GM21619 (cell line): ENCODE measurements around the gene LRRC8E.

Experiments used
- ATAC-seq: cut with Tn5 transposase; IDR thresholded peaks from one replicate; pipeline ENCODE4 v1.9.1; 2021; ENCODE audit not compliant: unreplicated experiment

Gene LRRC8E

GRCh38 chr19:7888145-7888825, at the start of gene LRRC8E:
Gene LRRC8E (plus strand): TSS chr19:7888510. CDS start chr19:7895604, 7,094 bp downstream.
- ATAC-seq: no peak

- ATAC-seq: no peak
These were observed 48.8 kb upstream of the LRRC8E start for GRCh38 chr19:7839476-7839875.

- no peak for ATAC-seq
These were observed 47.7 kb upstream of the LRRC8E start for GRCh38 chr19:7840629-7841028.

GRCh38 chr19:7841751-7842660, 46.3 kb upstream of the LRRC8E start:
- no peak for ATAC-seq

- ATAC-seq: no peak
These were observed 45.5 kb upstream of the LRRC8E start for GRCh38 chr19:7842661-7843294.

- ATAC-seq: no peak
These were observed 44.8 kb upstream of the LRRC8E start for GRCh38 chr19:7843521-7843920.

- ATAC-seq: no peak
These were observed 43.9 kb upstream of the LRRC8E start for GRCh38 chr19:7844405-7844804.

GRCh38 chr19:7844951-7845350, 43.4 kb upstream of the LRRC8E start:
- no peak for ATAC-seq

- ATAC-seq: no peak
These were observed 42.7 kb upstream of the LRRC8E start for GRCh38 chr19:7845390-7846154.

- no peak for ATAC-seq
These were observed 42.1 kb upstream of the LRRC8E start for GRCh38 chr19:7846155-7846646.

GRCh38 chr19:7847664-7848063, 40.6 kb upstream of the LRRC8E start:
- no peak for ATAC-seq

- ATAC-seq: no peak
These were observed 39.4 kb upstream of the LRRC8E start for GRCh38 chr19:7848779-7849457.

- ATAC-seq: no peak
These were observed 38.7 kb upstream of the LRRC8E start for GRCh38 chr19:7849631-7849999.

- ATAC-seq: no peak
These were observed 38.1 kb upstream of the LRRC8E start for GRCh38 chr19:7850000-7850813.

GRCh38 chr19:7850945-7851622, 37.2 kb upstream of the LRRC8E start:
- ATAC-seq: no peak

- ATAC-seq: no peak
These were observed 36.4 kb upstream of the LRRC8E start for GRCh38 chr19:7851623-7852500.

GRCh38 chr19:7852851-7853769, 35.2 kb upstream of the LRRC8E start:
- ATAC-seq: no peak
